HepG2 (cell line): ENCODE data around the gene NUAK1. TPM values are rescaled to one million over a fixed set of nuclear protein-coding genes. Genes with fewer than 3 reads are reported as not detected.

Experiments used
- ATAC-seq: fragments of 200-7000 bp; cut with Tn5 transposase; 3 replicates; pipeline ENCODE4 v1.9.1; 2020; ENCODE audit warnings: mild to moderate bottlenecking, moderate library complexity
- BruUV-seq: library from RNA; stranded (reverse); fragments of 400-500 nt; replicated peaks from 2 replicates; lab custom pipeline; 2021; lab: Mats Ljungman, UMichigan
- CTCF ChIA-PET: fragments of 300-600 bp; formaldehyde crosslinking; extraction: SDS; loops from one replicate; lab custom pipeline; 2021; ENCODE audit warnings: low total read pairs, inconsistent platforms, low intra/inter-chr PET ratio; lab: Yijun Ruan, JAX
- POLR2A ChIA-PET: fragments of 350-600 bp; sonication (Branson Sonifier 250); formaldehyde crosslinking; loops from one replicate; lab custom pipeline; 2020; ENCODE audit warnings: antibody characterized with exemption, inconsistent platforms; lab: Yijun Ruan, JAX
- DNase-seq: peaks from one replicate; pipeline ENCODE4 v3.0.0-alpha.2; 2015; ENCODE audit warnings: low spot score
- FAIRE-seq: peaks from 3 replicates; lab custom pipeline; 2011; peaks lifted over from hg19 to GRCh38; lab: Jason Lieb, UNC
- H2AFZ ChIP-seq: one replicate; pipeline ENCODE4 v1.6.1; 2011; ENCODE audit warnings: low read length, inconsistent platforms
- H3K27ac ChIP-seq: fragments of 300-600 bp; 3 replicates; pipeline ENCODE4 v1.8.0; 2011; ENCODE audit warnings: mixed run types, mild to moderate bottlenecking, mixed read lengths, low read length, inconsistent platforms; ENCODE audit not compliant: insufficient read depth; ENCODE audit errors: extremely low read length
- H3K27me3 ChIP-seq, 2 experiments: fragments of 200-600 bp in 1 of 2; 2 replicates in 1 of 2; 3 replicates in 1 of 2; pipeline versions ENCODE4 v1.6.0 to v1.8.0; 2011; ENCODE audit warnings: low read length in 2 of 2, mild to moderate bottlenecking in 2 of 2, moderate library complexity in 2 of 2, inconsistent platforms in 1 of 2; ENCODE audit not compliant: insufficient read depth in 2 of 2, control insufficient read depth in 1 of 2
- H3K36me3 ChIP-seq, 2 experiments: fragments of 200-600 bp in 1 of 2; replicated peaks in 1 of 2; 2 replicates in 1 of 2; 3 replicates in 1 of 2; pipeline versions ENCODE4 v1.5.1 to v1.8.0; 2011; ENCODE audit warnings: low read length in 2 of 2, inconsistent platforms in 1 of 2; ENCODE audit not compliant: insufficient read depth in 2 of 2, control insufficient read depth in 1 of 2
- H3K4me1 ChIP-seq: 2 replicates; pipeline ENCODE4 v1.5.1; 2012; ENCODE audit warnings: low read length, inconsistent platforms; ENCODE audit not compliant: insufficient read depth
- H3K4me2 ChIP-seq: 2 replicates; pipeline ENCODE4 v1.6.0; 2011; ENCODE audit warnings: low read depth, low read length, inconsistent platforms
- H3K4me3 ChIP-seq, 3 experiments: fragments of 200-600 bp in 1 of 3; sonication (generic), shearing (Covaris generic) in 1 of 3; replicated peaks in 1 of 3; 2 replicates each; pipeline ENCODE4 v1.5.1; 2011 to 2016; ENCODE audit warnings: low read length in 3 of 3, inconsistent platforms in 2 of 3, low read depth in 2 of 3, mild to moderate bottlenecking in 2 of 3, control low read depth in 1 of 3, mixed read lengths in 1 of 3; ENCODE audit not compliant: insufficient read depth in 1 of 3
- H3K79me2 ChIP-seq: one replicate; pipeline ENCODE4 v1.6.1; 2011; ENCODE audit warnings: low read length, inconsistent platforms; ENCODE audit not compliant: insufficient read depth
- H3K9ac ChIP-seq: 2 replicates; pipeline ENCODE4 v1.6.0; 2011; ENCODE audit warnings: mild to moderate bottlenecking, low read depth, low read length, inconsistent platforms; ENCODE audit not compliant: insufficient read depth
- H3K9me3 ChIP-seq: 2 replicates; pipeline ENCODE4 v1.5.1; 2012; ENCODE audit warnings: mild to moderate bottlenecking, low read length
- H4K20me1 ChIP-seq: 2 replicates; pipeline ENCODE4 v1.6.0; 2011; ENCODE audit warnings: inconsistent platforms, mild to moderate bottlenecking, low read length, moderate library complexity; ENCODE audit not compliant: insufficient read depth
- BCL3 ChIP-seq: sonication (generic); formaldehyde crosslinking; IDR thresholded peaks from 2 replicates; pipeline ENCODE4 v1.5.1; 2020; ENCODE audit warnings: mild to moderate bottlenecking, missing genetic modification reagents, moderate library complexity
- DR1 ChIP-seq: sonication (generic); formaldehyde crosslinking; IDR thresholded peaks from 2 replicates; pipeline ENCODE4 v1.8.0; 2021; ENCODE audit warnings: mild to moderate bottlenecking, missing genetic modification reagents, inconsistent platforms
- FIP1L1 ChIP-seq: fragments of 200-400 bp; formaldehyde crosslinking; IDR thresholded peaks from 2 replicates; pipeline ENCODE4 v1.6.1; 2018; ENCODE audit warnings: low read depth, mild to moderate bottlenecking, low read length, moderate library complexity, borderline replicate concordance; ENCODE audit not compliant: insufficient read depth
- HOXA7 ChIP-seq: sonication (generic); formaldehyde crosslinking; IDR thresholded peaks from 2 replicates; pipeline ENCODE4 v1.8.1; 2022; ENCODE audit warnings: mild to moderate bottlenecking, missing genetic modification reagents, moderate library complexity
- IKZF5 ChIP-seq: IDR thresholded peaks from 2 replicates; pipeline ENCODE4 v1.6.1; 2018; ENCODE audit warnings: missing genetic modification reagents, mild to moderate bottlenecking, missing compliant biosample characterization
- KAT2B ChIP-seq: fragments of 150-350 bp; IDR thresholded peaks from 2 replicates; pipeline ENCODE4 v1.6.1; 2014; ENCODE audit warnings: low read depth, low read length, borderline replicate concordance
- MAF1 ChIP-seq: sonication (generic); formaldehyde crosslinking; IDR thresholded peaks from 2 replicates; pipeline ENCODE4 v1.5.0; 2020; ENCODE audit warnings: missing genetic modification reagents, borderline replicate concordance
- MXD1 ChIP-seq: sonication (generic); formaldehyde crosslinking; IDR thresholded peaks from 2 replicates; pipeline ENCODE4 v1.4.0; 2020; ENCODE audit warnings: mild to moderate bottlenecking, missing genetic modification reagents
- POLR2AphosphoS2 ChIP-seq: IDR thresholded peaks from 2 replicates; pipeline ENCODE4 v1.6.1; 2011; ENCODE audit warnings: low read depth, low read length, improper control_type of control experiment
- TBL1XR1 ChIP-seq: fragments of 150-350 bp; IDR thresholded peaks from 2 replicates; pipeline ENCODE4 v1.6.1; 2014; ENCODE audit warnings: borderline replicate concordance, low read length; ENCODE audit not compliant: partially characterized antibody
- ZNF530 ChIP-seq: sonication (generic); formaldehyde crosslinking; IDR thresholded peaks from 2 replicates; pipeline ENCODE4 v1.5.0; 2020; ENCODE audit warnings: low read depth, mild to moderate bottlenecking, missing genetic modification reagents
- ZNF672 ChIP-seq: sonication (generic); formaldehyde crosslinking; IDR thresholded peaks from 2 replicates; pipeline ENCODE4 v1.8.1; 2022; ENCODE audit warnings: missing genetic modification reagents
- ZNF7 ChIP-seq: IDR thresholded peaks from 2 replicates; pipeline ENCODE4 v1.6.1; 2016; ENCODE audit warnings: missing biosample characterization, missing genetic modification reagents
- ZNF737 ChIP-seq: sonication (generic); formaldehyde crosslinking; IDR thresholded peaks from 2 replicates; pipeline ENCODE4 v1.5.0; 2020; ENCODE audit warnings: missing genetic modification reagents, mild to moderate bottlenecking, borderline replicate concordance
- ZNF775 ChIP-seq: sonication (generic); formaldehyde crosslinking; IDR thresholded peaks from 2 replicates; pipeline ENCODE4 v1.4.0; 2020; ENCODE audit warnings: missing genetic modification reagents, mild to moderate bottlenecking, moderate library complexity, borderline replicate concordance
- in situ Hi-C: cut with HindIII; loops from 2 replicates; pipeline ENCODE4 v1.10.0; 2017; ENCODE audit warnings: low pct_unique_long_range_greater_than_20kb; ENCODE audit not compliant: extremely low pct_ligation_motif_present
- intact Hi-C: fragments of 100-400 bp; cut with micrococcal nuclease; formaldehyde crosslinking; loops from one replicate; pipeline ENCODE4 v1.10.0; 2022; ENCODE audit not compliant: unreplicated experiment
- polyA plus RNA-seq, 8 experiments: library from polyadenylated mRNA; depleted of rRNA in 3 of 8; stranded (reverse) in 7 of 8; unstranded in 1 of 8; fragments of >200 nt; fragmentation: Illumina TruSeq in 4 of 8; extraction: Trizol in 4 of 8; gene quantifications; 2 replicates each; pipeline versions ENCODE4 v1.2.1 to v1.2.3, GENCODE V29; 2011 to 2016; ENCODE audit warnings: low read depth in 4 of 8, missing spikeins in 1 of 8, mixed read lengths in 1 of 8; ENCODE audit not compliant: insufficient read depth in 1 of 8
- total RNA-seq, 5 experiments: library from RNA; depleted of rRNA; stranded (reverse); fragments of >200 nt; fragmentation: Illumina TruSeq; extraction: Trizol; gene quantifications; 2 replicates each; pipeline ENCODE4 v1.2.3, GENCODE V29; 2016; ENCODE audit warnings: low read depth in 1 of 5
- TF ChIP-seq, protein P1 (sequence below), 2 experiments: sonication (generic) in 1 of 2; formaldehyde crosslinking in 1 of 2; IDR thresholded peaks; 2 replicates each; pipeline versions ENCODE4 v1.5.1 to v1.6.1; 2011 to 2020; ENCODE audit warnings: borderline replicate concordance in 1 of 2, low read depth in 1 of 2, low read length in 1 of 2, mild to moderate bottlenecking in 1 of 2, missing genetic modification reagents in 1 of 2, moderate library complexity in 1 of 2

NUAK1 gene
- total and polyA plus RNA-seq, 2 of the 13 experiments (the other 11 are each of a cell fraction or from before 2014, with no cell fraction given) = 1.7 to 1.9 TPM

- TF ChIP-seq, protein P1, sequence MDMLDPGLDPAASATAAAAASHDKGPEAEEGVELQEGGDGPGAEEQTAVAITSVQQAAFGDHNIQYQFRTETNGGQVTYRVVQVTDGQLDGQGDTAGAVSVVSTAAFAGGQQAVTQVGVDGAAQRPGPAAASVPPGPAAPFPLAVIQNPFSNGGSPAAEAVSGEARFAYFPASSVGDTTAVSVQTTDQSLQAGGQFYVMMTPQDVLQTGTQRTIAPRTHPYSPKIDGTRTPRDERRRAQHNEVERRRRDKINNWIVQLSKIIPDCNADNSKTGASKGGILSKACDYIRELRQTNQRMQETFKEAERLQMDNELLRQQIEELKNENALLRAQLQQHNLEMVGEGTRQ (IDR thresholded peaks at IDR 0.05; ENCODE audit: low read depth, low read length) = no peak
- TF ChIP-seq, protein P1 (CRISPR knock-in tag; IDR thresholded peaks at IDR 0.05; ENCODE audit: borderline replicate concordance) = no peak
- TF ChIP-seq ZNF530 (CRISPR knock-in tag) = no peak
- no peak for TF ChIP-seq ZNF737 (CRISPR knock-in tag)
- TF ChIP-seq FIP1L1 = no peak
These were observed 80.2 kb downstream of the NUAK1 start (continued) for GRCh38 chr12:106058256-106059182.

GRCh38 chr12:106054049-106054448 is 84.7 kb downstream of the NUAK1 start:
- FAIRE-seq (no peak), ATAC-seq (no peak), DNase-seq (no peak)
- peaks cover 0 to 4% of the 10 kb centered on the region in 2 experiments; a peak in 2 of 5 replicates for H3K27me3 ChIP-seq
- POLR2A ChIA-PET = no interaction called here
- no peaks in the 10 kb centered on the region for H3K4me1 ChIP-seq
- no peaks in the 10 kb centered on the region for H3K9me3 ChIP-seq
- no TSS peak for BruUV-seq
- no peaks in the 10 kb centered on the region for H3K36me3 ChIP-seq
- no peaks in the 10 kb centered on the region for H3K79me2 ChIP-seq
- H4K20me1 ChIP-seq = no peaks in the 10 kb centered on the region
- CTCF ChIA-PET = no interaction called here
- no peak overlapping the region for H3K9ac ChIP-seq
- H3K27ac ChIP-seq = no peak overlapping the region
- no peak overlapping the region for H2AFZ ChIP-seq
- H3K4me3 ChIP-seq = no peak overlapping the region
- no peak overlapping the region for H3K4me2 ChIP-seq
- in situ Hi-C loops (no loop called here), intact Hi-C loops (no loop called here)
- TF ChIP-seq MAF1 = no peak
- TF ChIP-seq ZNF7 = no peak
- no peak for TF ChIP-seq ZNF672 (CRISPR knock-in tag)
- no peak for TF ChIP-seq IKZF5 (CRISPR knock-in tag)
- no peak for TF ChIP-seq BCL3 (CRISPR knock-in tag)
- TF ChIP-seq POLR2AphosphoS2 = no peak
- no peak for TF ChIP-seq MXD1 (CRISPR knock-in tag)
- no peak for TF ChIP-seq HOXA7 (CRISPR knock-in tag)
- no peak for TF ChIP-seq ZNF775
- TF ChIP-seq TBL1XR1 = no peak
- no peak for TF ChIP-seq KAT2B
- TF ChIP-seq DR1 (CRISPR knock-in tag) = no peak
